GM21723 (cell line): ENCODE measurements around the gene TMEM232.
"Not testable (repeated sequence)": the region's sequence is repeated elsewhere in the genome, so short reads cannot be mapped to it uniquely, and the experiment has no call there.

Experiments used
- ATAC-seq: cut with Tn5 transposase; IDR thresholded peaks from one replicate; pipeline ENCODE4 v1.9.1; 2021; ENCODE audit warnings: mild to moderate bottlenecking, moderate library complexity; ENCODE audit not compliant: unreplicated experiment

TMEM232 gene

GRCh38 chr5:110726249-110727024 is at the start of gene TMEM232:
TMEM232 (minus strand) TSS chr5:110726671; CDS start chr5:110667352, 59,319 bp downstream.
- ATAC-seq: peak; percentile 100

- ATAC-seq: no peak
These were observed 43.8 kb upstream of the TMEM232 start for GRCh38 chr5:110770286-110770685.

- no peak for ATAC-seq
These were observed 42.7 kb upstream of the TMEM232 start for GRCh38 chr5:110769000-110769681.

GRCh38 chr5:110768138-110768860 is 41.8 kb upstream of the TMEM232 start:
- ATAC-seq: no peak

GRCh38 chr5:110760158-110760557 is 33.7 kb upstream of the TMEM232 start:
- ATAC-seq: no peak

GRCh38 chr5:110757118-110757729 is 30.8 kb upstream of the TMEM232 start:
- ATAC-seq: no peak

- no peak for ATAC-seq
These were observed 27.7 kb upstream of the TMEM232 start for GRCh38 chr5:110754181-110754580.

- ATAC-seq: no peak
These were observed 27.1 kb upstream of the TMEM232 start for GRCh38 chr5:110753600-110753999.

- peak; percentile 20 for ATAC-seq
These were observed 26.5 kb upstream of the TMEM232 start for GRCh38 chr5:110752953-110753352.

GRCh38 chr5:110751902-110752762 is 25.7 kb upstream of the TMEM232 start:
- peak; percentile 96 for ATAC-seq

GRCh38 chr5:110738812-110739651 is 12.6 kb upstream of the TMEM232 start, which contains the start of gene SLC25A46:
SLC25A46 (plus strand) TSS chr5:110739007; CDS start chr5:110739120, 113 bp downstream.
- peak; percentile 98 for ATAC-seq

GRCh38 chr5:110738503-110738811 is 12.0 kb upstream of the TMEM232 start:
- ATAC-seq: peak; percentile 65

GRCh38 chr5:110736753-110737152 is 10.3 kb upstream of the TMEM232 start:
- no peak for ATAC-seq

GRCh38 chr5:110735556-110735955 is 9.1 kb upstream of the TMEM232 start:
- ATAC-seq: no peak

GRCh38 chr5:110734101-110734500 is 7.6 kb upstream of the TMEM232 start:
- no peak for ATAC-seq

GRCh38 chr5:110731499-110731898 is 5.0 kb upstream of the TMEM232 start:
- not testable (repeated sequence) for ATAC-seq

GRCh38 chr5:110727025-110727314 is 499 bp upstream of the TMEM232 start:
- peak; percentile 83 for ATAC-seq

GRCh38 chr5:110718311-110718710 is 8.2 kb downstream of the TMEM232 start:
- no peak for ATAC-seq
